Adrenal gland (tissue), 19 donors: Measurements from ENCODE around the gene ACBD6. TPM values are rescaled to one million over a fixed set of nuclear protein-coding genes. Genes with fewer than 3 reads are reported as not detected.
"Not testable (repeated sequence)": the region's sequence is repeated elsewhere in the genome, so short reads cannot be mapped to it uniquely, and the experiment has no call there.

ENCODE experiments used
- DNase-seq, 7 donors: peaks; one replicate each; pipeline ENCODE4 v3.0.0-alpha.2; 2019 to 2020
- H3K27ac ChIP-seq, 5 donors: fragments of 200-600 bp; sonication (generic) in 4 of 5; 1 replicate in 3 of 5; 2 replicates in 2 of 5; pipeline versions ENCODE4 v1.5.1 to v1.8.0; 2016 to 2020; ENCODE audit warnings: mild to moderate bottlenecking in 1 of 5
- H3K27me3 ChIP-seq: fragments of 200-600 bp; 2 replicates; pipeline ENCODE4 v1.8.0; 2021
- H3K36me3 ChIP-seq, 2 donors: fragments of 200-600 bp; replicated peaks in 1 of 2; 1 replicate in 1 of 2; 2 replicates in 1 of 2; pipeline versions ENCODE4 v1.5.1 to v1.8.0; 2018 to 2022
- H3K4me1 ChIP-seq, 2 donors: fragments of 200-600 bp; replicated peaks in 1 of 2; 1 replicate in 1 of 2; 2 replicates in 1 of 2; pipeline versions ENCODE4 v1.5.1 to v1.8.0; 2018 to 2021
- H3K4me3 ChIP-seq, 4 donors: fragments of 200-600 bp; sonication (generic) in 3 of 4; one replicate each; pipeline ENCODE4 v1.5.1; 2016 to 2018
- H3K9me3 ChIP-seq, 3 donors: fragments of 200-600 bp; sonication (generic) in 1 of 3; replicated peaks in 1 of 3; 1 replicate in 2 of 3; 2 replicates in 1 of 3; pipeline versions ENCODE4 v1.5.1 to v1.8.0; 2016 to 2021
- POLR2A ChIP-seq, 2 donors: fragments of 450-650 bp; IDR thresholded peaks; one replicate each; pipeline ENCODE4 v1.6.1; 2017; ENCODE audit warnings: antibody characterized with exemption in 2 of 2, mild to moderate bottlenecking in 2 of 2, moderate library complexity in 1 of 2
- WGBS, 4 donors: extraction: QIAGEN DNeasy Blood & Tissue Kit in 2 of 4; methylation state at CpG; one replicate each; pipeline versions ENCODE4 v1.1.5 to v1.1.7; 2013 to 2017; 5-methylcytosine and 5-hydroxymethylcytosine counted together
- intact Hi-C, 2 donors: fragments of 100-400 bp; cut with DNase I; formaldehyde crosslinking; loops; one replicate each; pipeline versions ENCODE4 v1.14.1 to v1.15.0; 2022 to 2023
- long read RNA-seq, 10 donors: library from polyadenylated mRNA in 3 of 10; unstranded in 2 of 10; stranded (forward) in 1 of 10; transcript quantifications; one replicate each; pipeline ENCODE4 v2.0.0 and lab custom pipeline, GENCODE V29; 2021 to 2026
- polyA plus RNA-seq, 3 donors: library from polyadenylated mRNA; stranded (reverse); fragments of 200-250 nt in 2 of 3; fragments of 350-450 nt in 1 of 3; fragmentation: Illumina TruSeq in 1 of 3; extraction: RNeasy Lipid Tissue Mini Kit (QIAGEN cat#74804) in 1 of 3; gene quantifications; one replicate each; pipeline ENCODE4 v1.2.3, GENCODE V29; 2013 to 2014
- total RNA-seq, 9 donors: library from RNA; depleted of rRNA in 4 of 9; stranded (reverse); fragments of >200 nt in 4 of 9; fragments of 120-200 nt in 1 of 9; fragmentation: NEBNext Ultra II Directional in 1 of 9; extraction: Animal tissue kit (Norgen Biotek cat#: 25700) in 1 of 9; gene quantifications; one replicate each; pipeline versions ENCODE4 v1.1.0 to v1.2.4, GENCODE V29; 2013 to 2023
- TF ChIP-seq, protein P1 (sequence below), 6 experiments: fragments of 450-650 bp in 4 of 6; fragments of 200-600 bp in 2 of 6; sonication (generic) in 1 of 6; IDR thresholded peaks; 1 replicate in 5 of 6; 2 replicates in 1 of 6; pipeline versions ENCODE4 v1.5.1 to v1.8.0; 2016 to 2021; ENCODE audit warnings: antibody characterized with exemption in 6 of 6, mild to moderate bottlenecking in 2 of 6, moderate library complexity in 1 of 6
- donor health status: healthy with polysubstance abuse.
- donor health status: Bipolar disorder and iron deficiency.
- donor health status: DM: yes; HTN: yes; CAD: no.
- donor health status: DM: no; HTN: no; CAD: no.
- donor health status: DM: no; HTN: no; CAD: no.
- donor health status: DM: yes; HTN: yes; CAD: no.

The ACBD6 gene, protein sequence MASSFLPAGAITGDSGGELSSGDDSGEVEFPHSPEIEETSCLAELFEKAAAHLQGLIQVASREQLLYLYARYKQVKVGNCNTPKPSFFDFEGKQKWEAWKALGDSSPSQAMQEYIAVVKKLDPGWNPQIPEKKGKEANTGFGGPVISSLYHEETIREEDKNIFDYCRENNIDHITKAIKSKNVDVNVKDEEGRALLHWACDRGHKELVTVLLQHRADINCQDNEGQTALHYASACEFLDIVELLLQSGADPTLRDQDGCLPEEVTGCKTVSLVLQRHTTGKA
- total RNA-seq (10 to 100 TPM; 28.7 to 75.1 (median 36.9) TPM), polyA plus RNA-seq (10 to 100 TPM; 32.0 to 45.0 (median 36.2) TPM)
- long read RNA-seq, donor 1, transcript ACBD6-201 (8 exons, 1,670 nt): major isoform, 18 of 18 reads
- long read RNA-seq, donor 1, partial matches to known transcripts: 0 of 18 reads
- long read RNA-seq, donor 1, other reads (novel, unspliced or antisense): 0 of 18 reads
- long read RNA-seq, donor 2, transcript ACBD6-201 (8 exons, 1,670 nt): major isoform, 15 of 24 reads
- long read RNA-seq, donor 2, partial matches to known transcripts: 9 of 24 reads
- long read RNA-seq, donor 2, other reads (novel, unspliced or antisense): 0 of 24 reads
- long read RNA-seq, donor 3, transcript ACBD6-201 (8 exons, 1,670 nt): major isoform, 10 of 10 reads
- long read RNA-seq, donor 3, partial matches to known transcripts: 0 of 10 reads
- long read RNA-seq, donor 3, other reads (novel, unspliced or antisense): 0 of 10 reads
- long read RNA-seq, donor 4, transcript ACBD6-201 (8 exons, 1,670 nt): major isoform, 19 of 24 reads
- long read RNA-seq, donor 4, partial matches to known transcripts: 2 of 24 reads
- long read RNA-seq, donor 4, other reads (novel, unspliced or antisense): 3 of 24 reads
- long read RNA-seq, donor 5, transcript ACBD6-201 (8 exons, 1,670 nt): major isoform, 31 of 41 reads
- long read RNA-seq, donor 5, partial matches to known transcripts: 0 of 41 reads
- long read RNA-seq, donor 5, other reads (novel, unspliced or antisense): 10 of 41 reads
- long read RNA-seq, donor 6, transcript ACBD6-201 (8 exons, 1,670 nt): major isoform, 19 of 24 reads
- long read RNA-seq, donor 6, partial matches to known transcripts: 3 of 24 reads
- long read RNA-seq, donor 6, other reads (novel, unspliced or antisense): 2 of 24 reads
- long read RNA-seq, donor 7, transcript ACBD6-201 (8 exons, 1,670 nt): major isoform, 7 of 7 reads
- long read RNA-seq, donor 7, partial matches to known transcripts: 0 of 7 reads
- long read RNA-seq, donor 7, other reads (novel, unspliced or antisense): 0 of 7 reads
- long read RNA-seq, donor 8, transcript ACBD6-201 (8 exons, 1,670 nt): major isoform, 24 of 24 reads
- long read RNA-seq, donor 8, partial matches to known transcripts: 0 of 24 reads
- long read RNA-seq, donor 8, other reads (novel, unspliced or antisense): 0 of 24 reads
- long read RNA-seq, donor 9, transcript ACBD6-201 (8 exons, 1,670 nt): major isoform, 16 of 16 reads
- long read RNA-seq, donor 9, partial matches to known transcripts: 0 of 16 reads
- long read RNA-seq, donor 9, other reads (novel, unspliced or antisense): 0 of 16 reads
- long read RNA-seq, donor 10, transcript ACBD6-201 (8 exons, 1,670 nt): major isoform, 5 of 5 reads
- long read RNA-seq, donor 10, partial matches to known transcripts: 0 of 5 reads
- long read RNA-seq, donor 10, other reads (novel, unspliced or antisense): 0 of 5 reads

DNA sequence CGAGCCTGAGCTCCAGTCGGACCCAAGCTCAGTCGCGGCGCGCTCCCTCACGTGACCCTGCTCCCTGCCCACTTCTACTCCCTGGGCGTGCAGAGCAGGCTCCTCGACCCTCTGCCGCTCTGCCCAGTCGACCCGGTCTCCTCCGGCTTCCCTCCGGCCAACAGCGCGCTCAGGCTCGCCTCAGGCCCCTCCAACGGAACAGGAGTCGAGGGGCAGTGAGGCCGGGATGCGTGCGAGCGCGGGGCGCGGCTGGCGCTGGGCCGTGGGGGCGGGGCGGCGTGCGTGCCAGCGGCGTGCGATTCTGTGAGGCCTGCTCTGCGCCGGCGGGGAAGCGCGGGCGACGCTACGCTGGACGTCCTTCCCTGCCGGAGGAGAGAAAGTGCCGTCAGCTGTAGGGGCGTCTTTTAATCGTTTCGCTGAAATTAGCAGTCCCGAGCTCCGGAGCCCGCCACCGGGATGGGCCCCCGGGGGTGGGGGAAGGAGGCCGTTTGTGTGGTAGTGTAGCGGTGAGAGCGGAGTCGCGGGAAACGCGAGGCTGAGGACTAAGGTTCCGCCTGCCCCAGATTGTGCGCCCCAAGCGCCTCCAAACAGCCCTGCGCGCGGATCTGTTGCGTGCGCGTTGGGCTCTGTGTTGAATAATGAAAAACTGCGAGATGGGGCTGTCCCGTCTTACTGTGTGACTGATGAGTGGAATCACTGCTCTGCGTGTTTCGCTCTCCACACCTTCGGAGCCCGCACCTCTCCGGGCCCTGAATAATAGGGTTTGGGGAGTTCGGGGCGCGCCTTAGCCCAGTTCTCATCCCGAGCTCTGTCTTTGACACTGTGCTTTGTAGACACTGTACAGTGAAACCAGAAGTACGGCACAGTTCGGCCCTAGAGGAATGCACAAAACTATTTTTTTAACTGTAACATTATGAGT lies at the start of gene ACBD6:
TSS of gene ACBD6 (minus strand) at position 217 of the 919 bp plus-strand sequence. CDS start 311 bp downstream, outside the sequence.
- intact Hi-C loops: no loop called here
- Histone ChIP-seq H3K4me3 (peak within 1 kb of the TSS; percentile 50 to 98 (median 83)), H3K9me3 (no peaks in the 10 kb centered on the region), H3K27ac (peak within 1 kb of the TSS; percentile 75 to 95 (median 90)), H3K27me3 (no peaks in the 10 kb centered on the region), H3K4me1 (peaks cover 14 to 36% of the 10 kb centered on the region in 2 donors), H3K36me3 (no peaks in the 10 kb centered on the region)
- 0 to 2% (median 0%) methylated on average over 15 to 83 of the region's 83 CpGs for WGBS, 4 donors
- TF ChIP-seq POLR2A (IDR thresholded peaks at IDR 0.05): peak; percentile 49 to 74
- TF ChIP-seq, protein P1, sequence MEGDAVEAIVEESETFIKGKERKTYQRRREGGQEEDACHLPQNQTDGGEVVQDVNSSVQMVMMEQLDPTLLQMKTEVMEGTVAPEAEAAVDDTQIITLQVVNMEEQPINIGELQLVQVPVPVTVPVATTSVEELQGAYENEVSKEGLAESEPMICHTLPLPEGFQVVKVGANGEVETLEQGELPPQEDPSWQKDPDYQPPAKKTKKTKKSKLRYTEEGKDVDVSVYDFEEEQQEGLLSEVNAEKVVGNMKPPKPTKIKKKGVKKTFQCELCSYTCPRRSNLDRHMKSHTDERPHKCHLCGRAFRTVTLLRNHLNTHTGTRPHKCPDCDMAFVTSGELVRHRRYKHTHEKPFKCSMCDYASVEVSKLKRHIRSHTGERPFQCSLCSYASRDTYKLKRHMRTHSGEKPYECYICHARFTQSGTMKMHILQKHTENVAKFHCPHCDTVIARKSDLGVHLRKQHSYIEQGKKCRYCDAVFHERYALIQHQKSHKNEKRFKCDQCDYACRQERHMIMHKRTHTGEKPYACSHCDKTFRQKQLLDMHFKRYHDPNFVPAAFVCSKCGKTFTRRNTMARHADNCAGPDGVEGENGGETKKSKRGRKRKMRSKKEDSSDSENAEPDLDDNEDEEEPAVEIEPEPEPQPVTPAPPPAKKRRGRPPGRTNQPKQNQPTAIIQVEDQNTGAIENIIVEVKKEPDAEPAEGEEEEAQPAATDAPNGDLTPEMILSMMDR (IDR thresholded peaks at IDR 0.05): peak in 4 of 6 experiments; percentile 8 to 34 (median 11)
- DNase-seq: peak; percentile 83 to 93 (median 86)

DNA sequence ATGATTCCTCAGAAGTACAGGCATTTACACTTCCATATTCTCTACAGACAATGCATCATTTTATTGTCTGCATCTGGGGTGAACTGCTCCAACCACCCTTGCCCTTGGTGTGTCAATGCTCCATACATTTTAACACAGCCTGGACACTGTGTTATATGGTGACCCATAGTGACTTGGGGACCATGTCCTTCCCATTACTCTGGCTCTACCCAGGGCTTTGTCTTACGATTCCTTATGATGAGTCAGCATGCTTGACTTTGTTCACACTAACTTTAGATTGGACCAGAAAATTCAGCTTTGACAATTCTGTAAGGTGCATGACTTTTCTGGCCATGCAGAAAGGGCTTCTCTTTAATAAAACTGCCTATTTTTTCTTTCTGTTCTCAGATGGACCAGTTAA lies 49.6 kb upstream of the ACBD6 start:
- intact Hi-C loops: no loop called here
- H3K27me3 ChIP-seq: no peaks in the 10 kb centered on the region
- no peaks in the 10 kb centered on the region for H3K4me1 ChIP-seq
- H3K36me3 ChIP-seq: no peaks in the 10 kb centered on the region
- H3K9me3 ChIP-seq: no peaks in the 10 kb centered on the region
- no peak overlapping the region for H3K27ac ChIP-seq
- no peak for TF ChIP-seq POLR2A (IDR thresholded peaks at IDR 0.05)
- TF ChIP-seq, protein P1 (IDR thresholded peaks at IDR 0.05): no peak
- H3K4me3 ChIP-seq: no peak overlapping the region
- DNase-seq: no peak
- 58 to 74% (median 69%) methylated on average over 1 of the region's 1 CpG for WGBS, 4 donors

DNA sequence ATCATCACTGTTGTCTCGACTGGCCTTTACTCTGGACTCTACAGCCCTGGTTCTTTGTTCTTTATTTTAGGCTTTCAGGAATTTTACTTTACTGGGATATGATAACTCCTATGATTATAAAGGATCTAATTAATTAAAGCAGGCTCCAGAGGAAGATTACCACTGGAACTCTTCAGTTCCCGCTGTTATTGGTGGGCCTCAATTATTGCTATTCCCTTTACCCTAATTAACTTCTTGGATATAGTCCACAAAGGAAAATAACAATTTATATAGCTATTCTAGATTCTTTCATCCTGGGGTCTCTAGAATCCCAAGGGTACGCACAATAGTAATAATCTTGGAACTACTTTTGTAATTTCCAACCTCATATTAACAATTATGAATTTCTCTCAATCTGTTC lies 47.9 kb upstream of the ACBD6 start:
- intact Hi-C loops: no loop called here
- 75 to 96% (median 84%) methylated on average over 3 of the region's 3 CpGs for WGBS, 4 donors

DNA sequence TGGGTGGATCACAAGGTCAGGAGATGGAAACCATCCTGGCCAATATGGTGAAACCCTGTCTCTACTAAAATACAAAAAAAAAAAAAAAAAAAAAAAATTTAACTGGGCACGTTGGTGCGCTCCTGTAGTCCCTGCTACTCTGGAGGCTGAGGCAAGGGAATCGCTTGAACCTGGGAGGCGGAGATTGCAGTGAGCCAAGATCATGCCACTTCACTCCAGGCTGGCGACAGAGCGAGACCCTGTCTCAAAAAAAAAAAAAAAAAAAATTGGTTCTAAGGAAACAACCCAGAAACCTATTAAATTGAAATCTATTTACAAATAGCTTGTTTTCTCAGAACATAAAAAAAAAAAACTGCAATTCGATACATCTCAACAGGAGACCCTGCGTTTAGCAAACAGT lies 47.4 kb upstream of the ACBD6 start:
- 84 to 92% (median 87%) methylated on average over 8 of the region's 8 CpGs for WGBS, 4 donors
- H3K9me3 ChIP-seq, H3K4me1 ChIP-seq, intact Hi-C loops, H3K36me3 ChIP-seq, DNase-seq, H3K27me3 ChIP-seq, H3K27ac ChIP-seq, H3K4me3 ChIP-seq: not testable (repeated sequence)

More for the DNA sequence above, 47.9 kb upstream of the ACBD6 start:
- no peaks in the 10 kb centered on the region for H3K9me3 ChIP-seq
- no peak overlapping the region for H3K4me3 ChIP-seq
- no peaks in the 10 kb centered on the region for H3K27me3 ChIP-seq
- H3K36me3 ChIP-seq: no peaks in the 10 kb centered on the region
- TF ChIP-seq, protein P1 (IDR thresholded peaks at IDR 0.05): no peak
- TF ChIP-seq POLR2A (IDR thresholded peaks at IDR 0.05): no peak
- no peak for DNase-seq
- H3K27ac ChIP-seq: no peak overlapping the region
- H3K4me1 ChIP-seq: no peaks in the 10 kb centered on the region
